NT2/D1 (cell line): Measurements from ENCODE around the gene CPSF7.

Source experiments
- SUZ12 ChIP-seq: IDR thresholded peaks from 2 replicates; pipeline ENCODE4 v1.6.1; 2011; ENCODE audit not compliant: insufficient read length, insufficient read depth; ENCODE audit errors: extremely low read depth
- YY1 ChIP-seq: IDR thresholded peaks from 2 replicates; pipeline ENCODE4 v1.6.1; 2011; ENCODE audit not compliant: insufficient read length, insufficient read depth
- ZNF274 ChIP-seq: IDR thresholded peaks from 2 replicates; pipeline ENCODE4 v1.6.1; 2011; ENCODE audit warnings: mild to moderate bottlenecking, low read depth, low read length

DNA sequence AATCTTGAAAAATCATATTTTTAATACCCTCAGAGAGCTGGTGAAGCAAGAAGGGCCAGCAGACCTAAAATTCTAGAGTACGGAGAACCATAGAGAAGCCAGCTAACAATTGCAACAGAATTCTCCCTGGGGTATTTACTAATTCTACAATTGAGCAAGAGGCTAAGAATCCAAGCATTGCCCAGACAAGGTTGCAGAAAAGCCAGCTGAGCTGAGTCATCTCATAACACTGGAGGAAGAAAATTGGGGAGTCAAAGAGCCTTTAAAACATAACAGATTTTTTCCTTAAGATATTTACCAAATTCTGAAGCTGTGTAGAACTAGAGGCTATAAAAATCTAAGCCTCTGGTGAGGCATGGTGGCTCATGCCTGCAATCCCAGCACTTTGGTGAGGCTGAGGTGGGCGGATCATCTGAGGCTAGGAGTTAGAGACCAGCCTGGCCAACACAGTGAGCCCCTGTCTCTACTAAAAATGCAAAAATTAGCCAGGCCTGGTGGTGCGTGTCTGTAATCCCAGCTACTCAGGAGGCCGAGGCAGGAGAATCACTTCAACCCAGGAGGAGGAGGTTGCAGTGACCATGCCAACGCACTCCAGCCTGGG, 51.0 kb downstream of the CPSF7 start:
- TF ChIP-seq YY1 (no peak), SUZ12 (no peak), ZNF274 (no peak)
